ENCODE results near the gene DEPP1.
"Not testable (repeated sequence)": the region's sequence is repeated elsewhere in the genome, so short reads cannot be mapped to it uniquely, and the experiment has no call there.

- not testable (repeated sequence) for TF ChIP-seq CTCF, POLR2A, EP300, POLR2AphosphoS5 (IDR thresholded peaks at IDR 0.05)
These were observed 35.9 kb upstream of the DEPP1 start for GRCh38 chr10:45014557-45014956.
